ENCODE results near the gene TRDN.
"Not testable (repeated sequence)": the region's sequence is repeated elsewhere in the genome, so short reads cannot be mapped to it uniquely, and the experiment has no call there.

Gene TRDN

GRCh38 chr6:123635144-123635543 lies 1.6 kb downstream of the TRDN start:
- DNase-seq, result no peak

- DNase-seq, result peak in 1 of 58 donors; percentile 1
Measured at GRCh38 chr6:123632641-123633040, 4.1 kb downstream of the TRDN start.

- no peak for DNase-seq
Measured at GRCh38 chr6:123629258-123629941, 7.3 kb downstream of the TRDN start.

- DNase-seq, result no peak
Measured at GRCh38 chr6:123625696-123626095, 11.1 kb downstream of the TRDN start.

- no peak for DNase-seq
Measured at GRCh38 chr6:123622780-123623179, 14.0 kb downstream of the TRDN start.

- DNase-seq, result no peak
Measured at GRCh38 chr6:123619156-123619555, 17.6 kb downstream of the TRDN start.

- no peak for DNase-seq
Measured at GRCh38 chr6:123616942-123617341, 19.8 kb downstream of the TRDN start.

- no peak for DNase-seq
Measured at GRCh38 chr6:123616016-123616415, 20.7 kb downstream of the TRDN start.

GRCh38 chr6:123610779-123611178 lies 26.0 kb downstream of the TRDN start:
- DNase-seq, result no peak

- DNase-seq, result no peak
Measured at GRCh38 chr6:123604067-123604466, 32.7 kb downstream of the TRDN start.

GRCh38 chr6:123598011-123598410 lies 38.7 kb downstream of the TRDN start:
- no peak for DNase-seq

- DNase-seq, result no peak
Measured at GRCh38 chr6:123594776-123595175, 42.0 kb downstream of the TRDN start.

GRCh38 chr6:123592426-123592825 lies 44.3 kb downstream of the TRDN start:
- no peak for DNase-seq

GRCh38 chr6:123589973-123590372 lies 46.8 kb downstream of the TRDN start:
- DNase-seq, result no peak

GRCh38 chr6:123589317-123589716 lies 47.4 kb downstream of the TRDN start:
- DNase-seq, result no peak

GRCh38 chr6:123588546-123588895 lies 48.2 kb downstream of the TRDN start:
- DNase-seq, result no peak

GRCh38 chr6:123587838-123588545 lies 48.8 kb downstream of the TRDN start:
- DNase-seq, result no peak

GRCh38 chr6:123587407-123587806 lies 49.3 kb downstream of the TRDN start:
- DNase-seq, result not testable (repeated sequence)

GRCh38 chr6:123580331-123580730 lies 56.4 kb downstream of the TRDN start:
- DNase-seq, result no peak

GRCh38 chr6:123575188-123575587 lies 61.6 kb downstream of the TRDN start:
- DNase-seq, result no peak

- DNase-seq, result peak in 5 of 58 donors; percentile 0 to 11 (median 3)
Measured at GRCh38 chr6:123570813-123571684, 65.7 kb downstream of the TRDN start.

- no peak for DNase-seq
Measured at GRCh38 chr6:123569575-123569974, 67.2 kb downstream of the TRDN start.

Data from anterior cingulate cortex (tissue), 58 donors.